Panc1 (cell line): ENCODE data around the gene TMCO2. TPM values are rescaled to one million over a fixed set of nuclear protein-coding genes. Genes with fewer than 3 reads are reported as not detected.

Source experiments
- ATAC-seq: fragments of 200-7000 bp; cut with Tn5 transposase; 2 replicates; pipeline ENCODE4 v1.9.1; 2020; ENCODE audit warnings: mild to moderate bottlenecking, moderate library complexity
- BruUV-seq: library from RNA; stranded (reverse); fragments of 400-500 nt; replicated peaks from 2 replicates; lab custom pipeline; 2021; lab: Mats Ljungman, UMichigan
- CTCF ChIA-PET: fragments of 300-600 bp; sonication (Branson Sonifier 250); formaldehyde crosslinking; loops from one replicate; lab custom pipeline; 2022; ENCODE audit warnings: antibody characterized with exemption; lab: Charles Lee
- POLR2A ChIA-PET: fragments of 300-600 bp; sonication (Branson Sonifier 250); formaldehyde crosslinking; loops from one replicate; lab custom pipeline; 2022; ENCODE audit warnings: antibody characterized with exemption; lab: Charles Lee
- DNase-seq: peaks from one replicate; pipeline ENCODE4 v3.0.0-alpha.2; 2010; ENCODE audit warnings: low read depth, low spot score
- H3K27ac ChIP-seq: 2 replicates; pipeline ENCODE4 v1.5.1; 2011; ENCODE audit warnings: mild to moderate bottlenecking, low read length, inconsistent platforms
- H3K27me3 ChIP-seq: fragments of 200-500 bp; sonication (Bioruptor generic); 2 replicates; pipeline ENCODE4 v1.6.0; 2014; ENCODE audit warnings: low read length, inconsistent platforms; ENCODE audit not compliant: control insufficient read depth, insufficient read depth
- H3K36me3 ChIP-seq: fragments of 200-500 bp; sonication (Bioruptor generic); 2 replicates; pipeline ENCODE4 v1.5.1; 2014; ENCODE audit warnings: inconsistent platforms, mild to moderate bottlenecking, low read length, moderate library complexity; ENCODE audit not compliant: control insufficient read depth, insufficient read depth
- H3K4me1 ChIP-seq: 2 replicates; pipeline ENCODE4 v1.5.1; 2011; ENCODE audit warnings: inconsistent platforms, mild to moderate bottlenecking, low read length, moderate library complexity; ENCODE audit not compliant: control insufficient read depth, insufficient read depth
- H3K4me3 ChIP-seq, 2 experiments: 2 replicates each; pipeline ENCODE4 v1.5.1; 2011 to 2012; ENCODE audit warnings: low read depth in 2 of 2, low read length in 2 of 2, mild to moderate bottlenecking in 2 of 2, inconsistent platforms in 1 of 2, moderate library complexity in 1 of 2
- H3K9me3 ChIP-seq: fragments of 200-500 bp; sonication (Bioruptor generic); 2 replicates; pipeline ENCODE4 v1.5.1; 2014; ENCODE audit warnings: low read depth, mild to moderate bottlenecking, inconsistent platforms, low read length, moderate library complexity; ENCODE audit not compliant: control insufficient read depth, insufficient read depth
- CTCF ChIP-seq: fragments of 450-650 bp; IDR thresholded peaks from 2 replicates; pipeline ENCODE4 v1.5.1; 2017; ENCODE audit warnings: mild to moderate bottlenecking
- POLR2AphosphoS5 ChIP-seq: IDR thresholded peaks from 2 replicates; pipeline ENCODE4 v1.6.1; 2012; ENCODE audit warnings: mild to moderate bottlenecking, low read depth, low read length, moderate library complexity
- SIN3A ChIP-seq: IDR thresholded peaks from 2 replicates; pipeline ENCODE4 v1.6.1; 2012; ENCODE audit warnings: low read depth, mild to moderate bottlenecking, low read length, moderate library complexity, borderline replicate concordance; ENCODE audit not compliant: insufficient read depth
- TCF7L2 ChIP-seq: IDR thresholded peaks from 2 replicates; pipeline ENCODE4 v1.6.1; 2011; ENCODE audit warnings: mild to moderate bottlenecking, low read depth, low read length, inconsistent platforms
- in situ Hi-C: cut with HindIII; loops from 2 replicates; pipeline ENCODE4 v1.10.0; 2016; ENCODE audit warnings: low sequenced_read_pairs, low pct_unique_long_range_greater_than_20kb
- intact Hi-C: fragments of 100-400 bp; cut with micrococcal nuclease; formaldehyde crosslinking; loops from one replicate; pipeline ENCODE4 v1.10.0; 2022; ENCODE audit not compliant: unreplicated experiment
- total RNA-seq: library from RNA; stranded (reverse); gene quantifications from one replicate; pipeline ENCODE4 v1.2.1, GENCODE V29; 2021; ENCODE audit not compliant: unreplicated experiment
- TF ChIP-seq, protein P1 (sequence below), 2 experiments: IDR thresholded peaks; 2 replicates each; pipeline ENCODE4 v1.6.1; 2011 to 2012; ENCODE audit warnings: low read depth in 2 of 2, control low read depth in 1 of 2, low read length in 1 of 2, mild to moderate bottlenecking in 1 of 2, moderate library complexity in 1 of 2; ENCODE audit not compliant: insufficient read depth in 1 of 2

The TMCO2 gene
- total RNA-seq, 1 experiment from 2014 or later, result not detected

DNA sequence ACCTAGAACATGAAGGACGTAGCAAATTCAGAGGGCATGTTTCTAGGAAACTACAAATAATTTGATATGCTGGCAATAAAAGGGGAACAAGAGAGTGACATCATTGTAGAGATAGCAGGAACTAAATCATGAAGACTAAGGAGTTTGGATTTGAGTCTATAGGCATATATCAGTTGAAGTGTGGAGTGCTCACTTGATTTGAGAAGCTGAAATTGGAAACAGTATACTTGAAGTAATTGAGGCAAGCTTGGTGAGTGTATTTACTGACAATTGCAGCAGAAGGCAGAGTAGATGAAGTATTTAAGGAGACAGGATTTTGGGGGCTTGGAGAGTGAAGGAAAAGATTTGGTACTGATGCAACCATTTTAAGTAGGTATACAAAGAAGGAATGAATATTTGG, 6.4 kb upstream of the TMCO2 start:
- POLR2A ChIA-PET, result interaction anchor here (0.6 kb wide), 1 partner anchor 157 kb away, joined by 3 read pairs; no protein-coding TSS in a partner anchor
- H3K36me3 ChIP-seq, result peaks cover 16% of the 10 kb centered on the region
- no peak overlapping the region for H3K4me3 ChIP-seq
- H3K27me3 ChIP-seq, result no peaks in the 10 kb centered on the region
- in situ Hi-C loops (no loop called here), intact Hi-C loops (no loop called here)
- ATAC-seq (no peak), DNase-seq (no peak)
- CTCF ChIA-PET, result interaction anchor here (0.6 kb wide), 1 partner anchor 94 kb away, joined by 5 read pairs; no protein-coding TSS in a partner anchor
- H3K27ac ChIP-seq, result no peak overlapping the region
- TF ChIP-seq TCF7L2, result no peak
- TF ChIP-seq, protein P1, sequence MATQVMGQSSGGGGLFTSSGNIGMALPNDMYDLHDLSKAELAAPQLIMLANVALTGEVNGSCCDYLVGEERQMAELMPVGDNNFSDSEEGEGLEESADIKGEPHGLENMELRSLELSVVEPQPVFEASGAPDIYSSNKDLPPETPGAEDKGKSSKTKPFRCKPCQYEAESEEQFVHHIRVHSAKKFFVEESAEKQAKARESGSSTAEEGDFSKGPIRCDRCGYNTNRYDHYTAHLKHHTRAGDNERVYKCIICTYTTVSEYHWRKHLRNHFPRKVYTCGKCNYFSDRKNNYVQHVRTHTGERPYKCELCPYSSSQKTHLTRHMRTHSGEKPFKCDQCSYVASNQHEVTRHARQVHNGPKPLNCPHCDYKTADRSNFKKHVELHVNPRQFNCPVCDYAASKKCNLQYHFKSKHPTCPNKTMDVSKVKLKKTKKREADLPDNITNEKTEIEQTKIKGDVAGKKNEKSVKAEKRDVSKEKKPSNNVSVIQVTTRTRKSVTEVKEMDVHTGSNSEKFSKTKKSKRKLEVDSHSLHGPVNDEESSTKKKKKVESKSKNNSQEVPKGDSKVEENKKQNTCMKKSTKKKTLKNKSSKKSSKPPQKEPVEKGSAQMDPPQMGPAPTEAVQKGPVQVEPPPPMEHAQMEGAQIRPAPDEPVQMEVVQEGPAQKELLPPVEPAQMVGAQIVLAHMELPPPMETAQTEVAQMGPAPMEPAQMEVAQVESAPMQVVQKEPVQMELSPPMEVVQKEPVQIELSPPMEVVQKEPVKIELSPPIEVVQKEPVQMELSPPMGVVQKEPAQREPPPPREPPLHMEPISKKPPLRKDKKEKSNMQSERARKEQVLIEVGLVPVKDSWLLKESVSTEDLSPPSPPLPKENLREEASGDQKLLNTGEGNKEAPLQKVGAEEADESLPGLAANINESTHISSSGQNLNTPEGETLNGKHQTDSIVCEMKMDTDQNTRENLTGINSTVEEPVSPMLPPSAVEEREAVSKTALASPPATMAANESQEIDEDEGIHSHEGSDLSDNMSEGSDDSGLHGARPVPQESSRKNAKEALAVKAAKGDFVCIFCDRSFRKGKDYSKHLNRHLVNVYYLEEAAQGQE (IDR thresholded peaks at IDR 0.05; ENCODE audit: insufficient read depth in 1 of 2, low read depth in 2 of 2, low read length in 1 of 2), result no peak
- no peak for TF ChIP-seq CTCF
- TF ChIP-seq POLR2AphosphoS5, result no peak
- TF ChIP-seq SIN3A, result no peak
- no TSS peak for BruUV-seq
- H3K9me3 ChIP-seq, result no peaks in the 10 kb centered on the region
- no peaks in the 10 kb centered on the region for H3K4me1 ChIP-seq

- ATAC-seq, result no peak
- peaks cover 2% of the 10 kb centered on the region; the same call in 1 of the 2 replicates for H3K36me3 ChIP-seq
- no peaks in the 10 kb centered on the region for H3K9me3 ChIP-seq
- no peaks in the 10 kb centered on the region for H3K4me1 ChIP-seq
- BruUV-seq, result no TSS peak
- intact Hi-C loops (no loop called here), in situ Hi-C loops (no loop called here)
- no peak for DNase-seq
- CTCF ChIA-PET, result interaction anchor here (0.7 kb wide), 1 partner anchor 360 kb away, joined by 12 read pairs; no protein-coding TSS in a partner anchor
- no peak for TF ChIP-seq SIN3A
- TF ChIP-seq POLR2AphosphoS5, result no peak
- no peak for TF ChIP-seq CTCF
- TF ChIP-seq, protein P1 (IDR thresholded peaks at IDR 0.05; ENCODE audit: insufficient read depth in 1 of 2, low read depth in 2 of 2, low read length in 1 of 2), result no peak
- no peak for TF ChIP-seq TCF7L2
- H3K4me3 ChIP-seq, result no peak overlapping the region
- H3K27me3 ChIP-seq, result no peaks in the 10 kb centered on the region
- H3K27ac ChIP-seq, result no peak overlapping the region
- POLR2A ChIA-PET, result no interaction called here
Observed at GRCh38 chr1:40243351-40243750, 4.4 kb upstream of the TMCO2 start.
